ENCODE data around the gene RNPEPL1.

DNA sequence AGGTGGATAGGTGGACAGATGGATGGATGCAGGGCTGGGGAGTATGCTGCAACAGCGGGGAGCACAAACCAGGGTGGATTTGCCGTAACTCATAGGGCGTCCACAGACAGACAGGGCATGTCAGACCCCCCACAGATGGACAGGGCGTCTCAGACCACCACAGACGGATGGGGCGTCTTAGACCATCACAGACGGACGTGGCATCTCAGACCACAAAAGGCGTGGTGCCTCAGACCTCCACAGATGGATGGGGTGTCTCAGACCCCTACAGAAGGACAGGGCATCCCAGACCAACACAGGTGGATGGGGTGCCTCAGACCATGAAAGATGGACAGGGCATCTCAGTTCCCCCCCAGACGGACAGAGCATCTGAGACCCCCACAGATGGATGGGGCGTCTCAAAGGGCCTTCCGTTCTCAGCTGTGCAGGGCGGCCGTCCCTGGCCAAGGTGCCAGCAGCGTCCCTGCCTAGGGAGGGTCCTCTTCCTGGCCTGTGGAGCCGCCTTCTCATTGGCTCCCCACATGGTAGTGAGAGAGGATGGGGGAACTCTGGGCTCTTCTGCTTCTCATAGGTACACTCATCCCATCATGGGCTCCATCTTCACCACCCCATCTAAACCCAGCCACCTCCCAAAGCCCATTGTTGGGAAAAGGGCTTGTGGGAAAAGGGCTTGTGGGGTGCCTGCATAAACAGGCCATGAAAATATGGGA lies 12.6 kb upstream of the RNPEPL1 start:
- no peak for TF ChIP-seq BHLHE40 (IDR thresholded peaks at IDR 0.05; ENCODE audit: borderline replicate concordance)
- no peak for TF ChIP-seq LEF1 (IDR thresholded peaks at IDR 0.05; ENCODE audit: borderline replicate concordance)
- no peak for TF ChIP-seq SUZ12 (IDR thresholded peaks at IDR 0.05)
- TF ChIP-seq TARDBP (IDR thresholded peaks at IDR 0.05), result no peak
- TF ChIP-seq SP1 (IDR thresholded peaks at IDR 0.05), result no peak
- no peak for TF ChIP-seq FOXM1 (IDR thresholded peaks at IDR 0.05; ENCODE audit: borderline replicate concordance)
- no peak for TF ChIP-seq ARNT (IDR thresholded peaks at IDR 0.05)
- no peak for TF ChIP-seq HDGF (IDR thresholded peaks at IDR 0.05; ENCODE audit: borderline replicate concordance)
- TF ChIP-seq L3MBTL2 (conservative IDR thresholded peaks at IDR 0.05), result no peak
- TF ChIP-seq, protein P1, sequence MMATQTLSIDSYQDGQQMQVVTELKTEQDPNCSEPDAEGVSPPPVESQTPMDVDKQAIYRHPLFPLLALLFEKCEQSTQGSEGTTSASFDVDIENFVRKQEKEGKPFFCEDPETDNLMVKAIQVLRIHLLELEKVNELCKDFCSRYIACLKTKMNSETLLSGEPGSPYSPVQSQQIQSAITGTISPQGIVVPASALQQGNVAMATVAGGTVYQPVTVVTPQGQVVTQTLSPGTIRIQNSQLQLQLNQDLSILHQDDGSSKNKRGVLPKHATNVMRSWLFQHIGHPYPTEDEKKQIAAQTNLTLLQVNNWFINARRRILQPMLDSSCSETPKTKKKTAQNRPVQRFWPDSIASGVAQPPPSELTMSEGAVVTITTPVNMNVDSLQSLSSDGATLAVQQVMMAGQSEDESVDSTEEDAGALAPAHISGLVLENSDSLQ (IDR thresholded peaks at IDR 0.05), result no peak
- TF ChIP-seq NFRKB (IDR thresholded peaks at IDR 0.05), result no peak
- TF ChIP-seq FOXA1 (IDR thresholded peaks at IDR 0.05), result no peak
- no peak for TF ChIP-seq FOXK2 (IDR thresholded peaks at IDR 0.05)
- TF ChIP-seq ELF4 (IDR thresholded peaks at IDR 0.05), result no peak
